ENCODE measurements around the gene PGAP6. TPM values are rescaled to one million over a fixed set of nuclear protein-coding genes. Genes with fewer than 3 reads are reported as not detected.

PGAP6 gene
- total and polyA plus RNA-seq, 2 of the 13 experiments (the other 11 are each of a cell fraction or from before 2014, with no cell fraction given), result 52.7 to 136 TPM

- TF ChIP-seq SMAD1 (CRISPR knock-in tag; IDR thresholded peaks at IDR 0.05; ENCODE audit: borderline replicate concordance, low read depth), result 0 out of 2 replicates have a peak, but pooled peaks have one; percentile 3
- no peak; the same call in 1 of the 2 replicates for TF ChIP-seq HNRNPL (IDR thresholded peaks at IDR 0.05; ENCODE audit: low read depth, low read length)
- no peak for TF ChIP-seq CBX5 (CRISPR knock-in tag; IDR thresholded peaks at IDR 0.05; ENCODE audit: borderline replicate concordance)
- no peak for TF ChIP-seq HOXD1 (CRISPR knock-in tag; IDR thresholded peaks at IDR 0.05)
- no peak for TF ChIP-seq ZSCAN25 (CRISPR knock-in tag; IDR thresholded peaks at IDR 0.05)
- no peak for TF ChIP-seq ZNF235 (CRISPR knock-in tag; IDR thresholded peaks at IDR 0.05; ENCODE audit: borderline replicate concordance)
- no peak for TF ChIP-seq ZNF503 (CRISPR knock-in tag; IDR thresholded peaks at IDR 0.05)
- TF ChIP-seq ZNF703 (CRISPR knock-in tag; IDR thresholded peaks at IDR 0.05; ENCODE audit: borderline replicate concordance), result no peak
- TF ChIP-seq EP300 (IDR thresholded peaks at IDR 0.05; ENCODE audit: low read depth in 2 of 2, low read length in 2 of 2), result no peak
- no peak for TF ChIP-seq EP300 (CRISPR knock-in tag; IDR thresholded peaks at IDR 0.05; ENCODE audit: borderline replicate concordance)
- TF ChIP-seq THAP8 (CRISPR knock-in tag; IDR thresholded peaks at IDR 0.05; ENCODE audit: borderline replicate concordance), result no peak
- no peak for TF ChIP-seq ZNF282 (IDR thresholded peaks at IDR 0.05; ENCODE audit: partially characterized antibody)
- no peak for TF ChIP-seq ERF (CRISPR knock-in tag; IDR thresholded peaks at IDR 0.05)
- no peak for TF ChIP-seq ZNF598 (CRISPR knock-in tag; IDR thresholded peaks at IDR 0.05; ENCODE audit: borderline replicate concordance)
- TF ChIP-seq ZNF281 (CRISPR knock-in tag; IDR thresholded peaks at IDR 0.05; ENCODE audit: borderline replicate concordance), result no peak
- no peak for TF ChIP-seq ZNF781 (CRISPR knock-in tag; IDR thresholded peaks at IDR 0.05; ENCODE audit: borderline replicate concordance, not compliant biosample characterization)
- no peak for TF ChIP-seq ATF4 (CRISPR knock-in tag; IDR thresholded peaks at IDR 0.05)
- TF ChIP-seq ZNF484 (CRISPR knock-in tag; IDR thresholded peaks at IDR 0.05; ENCODE audit: borderline replicate concordance, low read depth), result no peak
- no peak for TF ChIP-seq U2AF1 (optimal IDR thresholded peaks at IDR 0.05; ENCODE audit: low read depth, low read length)
- 0 out of 2 replicates have a peak, but pooled peaks have one; percentile 17 for TF ChIP-seq ZFP41 (CRISPR knock-in tag; IDR thresholded peaks at IDR 0.05; ENCODE audit: borderline replicate concordance)
- no peak for TF ChIP-seq ZNF569 (CRISPR knock-in tag; IDR thresholded peaks at IDR 0.05; ENCODE audit: borderline replicate concordance)
- no peak for TF ChIP-seq KAT2B (IDR thresholded peaks at IDR 0.05; ENCODE audit: borderline replicate concordance, low read depth, low read length)
- TF ChIP-seq REPIN1 (CRISPR knock-in tag; IDR thresholded peaks at IDR 0.05; ENCODE audit: borderline replicate concordance, low read depth), result no peak
These were observed 21.0 kb downstream of the PGAP6 start (continued) for GRCh38 chr16:360698-361336.
